Panc1 (cell line): ENCODE data around the gene TBC1D10B. TPM values are rescaled to one million over a fixed set of nuclear protein-coding genes. Genes with fewer than 3 reads are reported as not detected.
A peak's percentile ranks its signal among the peaks of the same experiment; 100 is the strongest.

ENCODE experiments used
- ATAC-seq: fragments of 200-7000 bp; cut with Tn5 transposase; 2 replicates; pipeline ENCODE4 v1.9.1; 2020; ENCODE audit warnings: mild to moderate bottlenecking, moderate library complexity
- BruUV-seq: library from RNA; stranded (reverse); fragments of 400-500 nt; replicated peaks from 2 replicates; lab custom pipeline; 2021; lab: Mats Ljungman, UMichigan
- CTCF ChIA-PET: fragments of 300-600 bp; sonication (Branson Sonifier 250); formaldehyde crosslinking; loops from one replicate; lab custom pipeline; 2022; ENCODE audit warnings: antibody characterized with exemption; lab: Charles Lee
- POLR2A ChIA-PET: fragments of 300-600 bp; sonication (Branson Sonifier 250); formaldehyde crosslinking; loops from one replicate; lab custom pipeline; 2022; ENCODE audit warnings: antibody characterized with exemption; lab: Charles Lee
- DNase-seq: peaks from one replicate; pipeline ENCODE4 v3.0.0-alpha.2; 2010; ENCODE audit warnings: low read depth, low spot score
- H3K27ac ChIP-seq: 2 replicates; pipeline ENCODE4 v1.5.1; 2011; ENCODE audit warnings: mild to moderate bottlenecking, low read length, inconsistent platforms
- H3K27me3 ChIP-seq: fragments of 200-500 bp; sonication (Bioruptor generic); 2 replicates; pipeline ENCODE4 v1.6.0; 2014; ENCODE audit warnings: low read length, inconsistent platforms; ENCODE audit not compliant: control insufficient read depth, insufficient read depth
- H3K36me3 ChIP-seq: fragments of 200-500 bp; sonication (Bioruptor generic); 2 replicates; pipeline ENCODE4 v1.5.1; 2014; ENCODE audit warnings: inconsistent platforms, mild to moderate bottlenecking, low read length, moderate library complexity; ENCODE audit not compliant: control insufficient read depth, insufficient read depth
- H3K4me1 ChIP-seq: 2 replicates; pipeline ENCODE4 v1.5.1; 2011; ENCODE audit warnings: inconsistent platforms, mild to moderate bottlenecking, low read length, moderate library complexity; ENCODE audit not compliant: control insufficient read depth, insufficient read depth
- H3K4me3 ChIP-seq, 2 experiments: 2 replicates each; pipeline ENCODE4 v1.5.1; 2011 to 2012; ENCODE audit warnings: low read depth in 2 of 2, low read length in 2 of 2, mild to moderate bottlenecking in 2 of 2, inconsistent platforms in 1 of 2, moderate library complexity in 1 of 2
- H3K9me3 ChIP-seq: fragments of 200-500 bp; sonication (Bioruptor generic); 2 replicates; pipeline ENCODE4 v1.5.1; 2014; ENCODE audit warnings: low read depth, mild to moderate bottlenecking, inconsistent platforms, low read length, moderate library complexity; ENCODE audit not compliant: control insufficient read depth, insufficient read depth
- CTCF ChIP-seq: fragments of 450-650 bp; IDR thresholded peaks from 2 replicates; pipeline ENCODE4 v1.5.1; 2017; ENCODE audit warnings: mild to moderate bottlenecking
- POLR2AphosphoS5 ChIP-seq: IDR thresholded peaks from 2 replicates; pipeline ENCODE4 v1.6.1; 2012; ENCODE audit warnings: mild to moderate bottlenecking, low read depth, low read length, moderate library complexity
- REST ChIP-seq, 2 experiments: IDR thresholded peaks; 2 replicates each; pipeline ENCODE4 v1.6.1; 2011 to 2012; ENCODE audit warnings: low read depth in 2 of 2, control low read depth in 1 of 2, low read length in 1 of 2, mild to moderate bottlenecking in 1 of 2, moderate library complexity in 1 of 2; ENCODE audit not compliant: insufficient read depth in 1 of 2
- SIN3A ChIP-seq: IDR thresholded peaks from 2 replicates; pipeline ENCODE4 v1.6.1; 2012; ENCODE audit warnings: low read depth, mild to moderate bottlenecking, low read length, moderate library complexity, borderline replicate concordance; ENCODE audit not compliant: insufficient read depth
- TCF7L2 ChIP-seq: IDR thresholded peaks from 2 replicates; pipeline ENCODE4 v1.6.1; 2011; ENCODE audit warnings: mild to moderate bottlenecking, low read depth, low read length, inconsistent platforms
- in situ Hi-C: cut with HindIII; loops from 2 replicates; pipeline ENCODE4 v1.10.0; 2016; ENCODE audit warnings: low sequenced_read_pairs, low pct_unique_long_range_greater_than_20kb
- intact Hi-C: fragments of 100-400 bp; cut with micrococcal nuclease; formaldehyde crosslinking; loops from one replicate; pipeline ENCODE4 v1.10.0; 2022; ENCODE audit not compliant: unreplicated experiment
- total RNA-seq: library from RNA; stranded (reverse); gene quantifications from one replicate; pipeline ENCODE4 v1.2.1, GENCODE V29; 2021; ENCODE audit not compliant: unreplicated experiment

TBC1D10B gene
- total RNA-seq, 1 experiment from 2014 or later: 52.6 TPM

GRCh38 chr16:30407804-30408534, 37.7 kb upstream of the TBC1D10B start:
- Histone ChIP-seq H3K27ac (peak overlapping the region; percentile 76), H3K9me3 (no peaks in the 10 kb centered on the region), H3K27me3 (no peaks in the 10 kb centered on the region), H3K36me3 (no peaks in the 10 kb centered on the region), H3K4me3 (peak overlapping the region; percentile 69 to 74), H3K4me1 (peaks cover 12% of the 10 kb centered on the region; the same call in 1 of the 2 replicates)
- intact Hi-C loops: no loop called here
- BruUV-seq: TSS peak; percentile 78
- ATAC-seq (peak; percentile 48), DNase-seq (no peak)
- ChIA-PET POLR2A (interaction anchor here (0.7 kb wide), 1 partner anchor 341 kb away, joined by 5 read pairs; no protein-coding TSS in a partner anchor), CTCF (interaction anchor here (1.5 kb wide), 1 partner anchor 8 kb away, joined by 4 read pairs; no protein-coding TSS in a partner anchor)
- in situ Hi-C loops: no loop called here
- no peak for TF ChIP-seq SIN3A
- TF ChIP-seq TCF7L2: no peak
- no peak for TF ChIP-seq REST (IDR thresholded peaks at IDR 0.05; ENCODE audit: insufficient read depth in 1 of 2, low read depth in 2 of 2, low read length in 1 of 2)
- no peak for TF ChIP-seq CTCF
- no peak for TF ChIP-seq POLR2AphosphoS5

GRCh38 chr16:30407102-30407803, 37.0 kb upstream of the TBC1D10B start, which contains the start of gene ZNF771:
TSS of gene ZNF771 (plus strand) at chr16:30407606. CDS start at chr16:30408054, 448 bp downstream.
- peak within 1 kb of the TSS; percentile 69 to 74 for H3K4me3 ChIP-seq
- intact Hi-C loops: no loop called here
- CTCF ChIA-PET: interaction anchor here (0.6 to 1.5 kb wide), 2 partner anchors 9 to 29 kb away, joined by 4 read pairs; no protein-coding TSS in a partner anchor
- POLR2A ChIA-PET: interaction anchor here (0.5 to 0.7 kb wide), 2 partner anchors 265 to 340 kb away, joined by 4 to 5 read pairs; no protein-coding TSS in a partner anchor
- peaks cover 12% of the 10 kb centered on the region; the same call in 1 of the 2 replicates for H3K4me1 ChIP-seq
- in situ Hi-C loops: no loop called here
- TF ChIP-seq REST (IDR thresholded peaks at IDR 0.05; ENCODE audit: insufficient read depth in 1 of 2, low read depth in 2 of 2, low read length in 1 of 2) (peak in 1 of 2 experiments; percentile 30; a peak in 1 of 4 replicates), SIN3A (peak; percentile 96; the same call in 1 of the 2 replicates), POLR2AphosphoS5 (peak; percentile 91), TCF7L2 (no peak), CTCF (no peak)
- no TSS peak for BruUV-seq
- DNase-seq (no peak), ATAC-seq (peak; percentile 95)
- peak within 1 kb of the TSS; percentile 86 for H3K27ac ChIP-seq
- no peaks in the 10 kb centered on the region for H3K27me3 ChIP-seq
- H3K36me3 ChIP-seq: no peaks in the 10 kb centered on the region
- no peaks in the 10 kb centered on the region for H3K9me3 ChIP-seq
